IMR-90 (cell line): ENCODE results near the gene SLC23A3. TPM values are rescaled to one million over a fixed set of nuclear protein-coding genes. Genes with fewer than 3 reads are reported as not detected.

ENCODE experiments used
- ATAC-seq: fragments of 200-7000 bp; cut with Tn5 transposase; 2 replicates; pipeline ENCODE4 v1.9.1; 2020; ENCODE audit warnings: low read depth, mild to moderate bottlenecking, moderate library complexity
- BruUV-seq: library from RNA; stranded (reverse); fragments of 400-500 nt; replicated peaks from 2 replicates; lab custom pipeline; 2021; lab: Mats Ljungman, UMichigan
- CTCF ChIA-PET: fragments of 300-600 bp; formaldehyde crosslinking; extraction: SDS; loops from one replicate; lab custom pipeline; 2021; ENCODE audit warnings: antibody characterized with exemption; lab: Yijun Ruan, JAX
- POLR2A ChIA-PET: fragments of 300-600 bp; sonication (Branson Sonifier 250); formaldehyde crosslinking; loops from one replicate; lab custom pipeline; 2022; ENCODE audit warnings: antibody characterized with exemption; ENCODE audit not compliant: unreplicated experiment; lab: Charles Lee
- DNase-seq: peaks from one replicate; pipeline ENCODE4 v3.0.0; 2013
- H2AFZ ChIP-seq: replicated peaks from 2 replicates; pipeline ENCODE3; 2013; ENCODE audit warnings: low read length, mild to moderate bottlenecking; ENCODE audit not compliant: poor library complexity
- H2AK5ac ChIP-seq: 2 replicates; pipeline ENCODE4 v1.6.1; 2013; ENCODE audit warnings: low read depth, low read length, inconsistent platforms
- H2AK9ac ChIP-seq: replicated peaks from 2 replicates; pipeline ENCODE3; 2013; ENCODE audit warnings: mild to moderate bottlenecking, low read depth, low read length, moderate library complexity; ENCODE audit not compliant: poor library complexity
- H2BK120ac ChIP-seq: 2 replicates; pipeline ENCODE4 v1.6.1; 2013; ENCODE audit warnings: low read depth, low read length, inconsistent platforms
- H2BK15ac ChIP-seq: 3 replicates; pipeline ENCODE4 v1.6.1; 2013; ENCODE audit warnings: low read depth, low read length, inconsistent platforms
- H2BK20ac ChIP-seq: 2 replicates; pipeline ENCODE4 v1.6.1; 2013; ENCODE audit warnings: low read depth, mild to moderate bottlenecking, inconsistent platforms, low read length, moderate library complexity
- H2BK5ac ChIP-seq: 2 replicates; pipeline ENCODE4 v1.6.1; 2013; ENCODE audit warnings: mild to moderate bottlenecking, low read depth, low read length, inconsistent platforms; ENCODE audit not compliant: poor library complexity, severe bottlenecking
- H3K14ac ChIP-seq: replicated peaks from 2 replicates; pipeline ENCODE4 v1.6.1; 2013; ENCODE audit warnings: low read depth, low read length, inconsistent platforms
- H3K18ac ChIP-seq: 2 replicates; pipeline ENCODE4 v1.6.1; 2013; ENCODE audit warnings: low read depth, low read length, control low read depth
- H3K23ac ChIP-seq: 2 replicates; pipeline ENCODE4 v1.6.1; 2013; ENCODE audit warnings: low read depth, low read length, inconsistent platforms
- H3K27ac ChIP-seq: 2 replicates; pipeline ENCODE4 v1.5.1; 2013; ENCODE audit warnings: mild to moderate bottlenecking, control low read depth, low read length; ENCODE audit not compliant: insufficient read depth
- H3K27me3 ChIP-seq: 2 replicates; pipeline ENCODE4 v1.6.1; 2013; ENCODE audit warnings: low read length; ENCODE audit not compliant: control insufficient read depth, insufficient read depth
- H3K36me3 ChIP-seq: 2 replicates; pipeline ENCODE4 v1.6.1; 2013; ENCODE audit warnings: low read length, mixed read lengths; ENCODE audit not compliant: control insufficient read depth, insufficient read depth
- H3K4ac ChIP-seq: 2 replicates; pipeline ENCODE4 v1.6.1; 2013; ENCODE audit warnings: low read depth, low read length, inconsistent platforms
- H3K4me1 ChIP-seq: 2 replicates; pipeline ENCODE4 v1.6.1; 2013; ENCODE audit warnings: low read length, mixed read lengths; ENCODE audit not compliant: control insufficient read depth, insufficient read depth
- H3K4me2 ChIP-seq: 2 replicates; pipeline ENCODE4 v1.6.1; 2013; ENCODE audit warnings: low read depth, mild to moderate bottlenecking, control low read depth, low read length, moderate library complexity
- H3K4me3 ChIP-seq: 2 replicates; pipeline ENCODE4 v1.5.1; 2013; ENCODE audit warnings: low read depth, mild to moderate bottlenecking, control low read depth, low read length, moderate library complexity; ENCODE audit not compliant: insufficient read depth
- H3K56ac ChIP-seq: 2 replicates; pipeline ENCODE4 v1.6.1; 2013; ENCODE audit warnings: low read length, inconsistent platforms; ENCODE audit not compliant: insufficient read depth; ENCODE audit errors: extremely low read depth
- H3K79me1 ChIP-seq, 2 experiments: 2 replicates each; pipeline ENCODE4 v1.6.1; 2013; ENCODE audit warnings: low read length in 2 of 2, inconsistent platforms in 1 of 2, low read depth in 1 of 2
- H3K9ac ChIP-seq: 2 replicates; pipeline ENCODE4 v1.6.1; 2013; ENCODE audit warnings: low read depth, low read length, control low read depth
- H3K9me1 ChIP-seq: 2 replicates; pipeline ENCODE4 v1.6.1; 2013; ENCODE audit warnings: low read length, inconsistent platforms; ENCODE audit not compliant: insufficient read depth
- H3K9me3 ChIP-seq: 2 replicates; pipeline ENCODE4 v1.6.1; 2013; ENCODE audit warnings: low read length; ENCODE audit not compliant: control insufficient read depth, insufficient read depth
- H4K20me1 ChIP-seq: 2 replicates; pipeline ENCODE4 v1.6.1; 2013; ENCODE audit warnings: low read length, inconsistent platforms; ENCODE audit not compliant: insufficient read depth
- H4K5ac ChIP-seq: 2 replicates; pipeline ENCODE4 v1.6.1; 2013; ENCODE audit warnings: mild to moderate bottlenecking, low read depth, low read length, control low read depth
- H4K8ac ChIP-seq, 2 experiments: 2 replicates each; pipeline ENCODE4 v1.6.1; 2013; ENCODE audit warnings: low read depth in 2 of 2, low read length in 2 of 2, control low read depth in 1 of 2, inconsistent platforms in 1 of 2
- H4K91ac ChIP-seq: 2 replicates; pipeline ENCODE4 v1.6.1; 2013; ENCODE audit warnings: low read depth, low read length, inconsistent platforms; ENCODE audit not compliant: insufficient read depth
- MXI1 ChIP-seq: IDR thresholded peaks from 2 replicates; pipeline ENCODE4 v1.6.1; 2012; ENCODE audit warnings: low read depth, mild to moderate bottlenecking, low read length, moderate library complexity, borderline replicate concordance
- POLR2A ChIP-seq: IDR thresholded peaks from 2 replicates; pipeline ENCODE4 v1.6.1; 2012; ENCODE audit warnings: mild to moderate bottlenecking, low read depth, low read length
- USF2 ChIP-seq: fragments of 150-350 bp; IDR thresholded peaks from 2 replicates; pipeline ENCODE4 v1.6.1; 2017; ENCODE audit warnings: mild to moderate bottlenecking, antibody characterized with exemption, low read length, low read depth
- WGBS, 2 experiments: methylation state at CpG; one replicate each; pipeline versions ENCODE4 v1.1.5 to v1.1.7; 2013; ENCODE audit warnings: missing lambda C conversion rate in 2 of 2; ENCODE audit not compliant: insufficient read length in 1 of 2; ENCODE audit errors: extremely low coverage in 2 of 2; 5-methylcytosine and 5-hydroxymethylcytosine counted together
- dilution Hi-C: fragments of 300-500 bp; cut with HindIII; formaldehyde crosslinking; loops from one replicate; pipeline ENCODE4 v1.14.3; 2018; ENCODE audit warnings: low sequenced_read_pairs; ENCODE audit not compliant: unreplicated experiment
- in situ Hi-C: fragments of 300-500 bp; cut with MboI; formaldehyde crosslinking; loops from 3 replicates; pipeline ENCODE4 v1.14.3; 2019; ENCODE audit warnings: low sequenced_read_pairs, inconsistent platforms, mixed read lengths
- intact Hi-C: fragments of 100-400 bp; cut with micrococcal nuclease; formaldehyde crosslinking; loops from 2 replicates; pipeline ENCODE4 v1.10.0; 2022
- polyA plus RNA-seq, 3 experiments: library from polyadenylated mRNA; depleted of rRNA; stranded (reverse); fragments of >200 nt; gene quantifications; 2 replicates each; pipeline ENCODE4 v1.2.3, GENCODE V29; 2012; ENCODE audit warnings: low replicate concordance in 1 of 3
- total RNA-seq: library from RNA; depleted of rRNA; stranded (reverse); fragments of >200 nt; gene quantifications from 2 replicates; pipeline ENCODE4 v1.2.3, GENCODE V29; 2012

Gene SLC23A3
- total and polyA plus RNA-seq, 2 of the 4 experiments (the other 2 are of a cell fraction), result 0.18 to 0.65 TPM

GRCh38 chr2:219131327-219131726, 38.5 kb downstream of the SLC23A3 start:
- H3K9me3 ChIP-seq, result no peaks in the 10 kb centered on the region
- no peaks in the 10 kb centered on the region for H3K36me3 ChIP-seq
- H2BK120ac ChIP-seq, result no peak overlapping the region
- no peak overlapping the region for H3K23ac ChIP-seq
- H2BK20ac ChIP-seq, result no peak overlapping the region
- H4K8ac ChIP-seq, result no peak overlapping the region
- no peak overlapping the region for H3K4me3 ChIP-seq
- no peak overlapping the region for H3K4me2 ChIP-seq
- no peak overlapping the region for H3K27ac ChIP-seq
- no CpG with 5 or more reads among the region's 3 CpGs for WGBS, 2 experiments
- no peak overlapping the region for H2AK9ac ChIP-seq
- DNase-seq (no peak), ATAC-seq (no peak)
- no peaks in the 10 kb centered on the region; a peak in 1 of 4 replicates for H3K79me1 ChIP-seq
- in situ Hi-C loops (no loop called here), dilution Hi-C loops (no loop called here), intact Hi-C loops (no loop called here)
- no peak overlapping the region for H3K14ac ChIP-seq
- H2AK5ac ChIP-seq, result no peak overlapping the region
- H3K18ac ChIP-seq, result no peak overlapping the region
- H2AFZ ChIP-seq, result no peak overlapping the region
- no peak overlapping the region for H3K4ac ChIP-seq
- no peaks in the 10 kb centered on the region; the same call in 1 of the 2 replicates for H3K4me1 ChIP-seq
- H3K9me1 ChIP-seq, result no peaks in the 10 kb centered on the region
- H2BK15ac ChIP-seq, result no peak overlapping the region
- no peak overlapping the region for H4K5ac ChIP-seq
- H2BK5ac ChIP-seq, result no peak overlapping the region
- no peak for TF ChIP-seq USF2
- no peak for TF ChIP-seq POLR2A
- TF ChIP-seq MXI1, result no peak
- BruUV-seq, result no TSS peak
- POLR2A ChIA-PET, result no interaction called here
- H3K56ac ChIP-seq, result no peak overlapping the region
- no peaks in the 10 kb centered on the region for H3K27me3 ChIP-seq
- CTCF ChIA-PET, result interaction anchor here (0.9 kb wide), 1 partner anchor 59 kb away, joined by 3 read pairs; no protein-coding TSS in a partner anchor
- H3K9ac ChIP-seq, result no peak overlapping the region
- H4K91ac ChIP-seq, result no peak overlapping the region
- H4K20me1 ChIP-seq, result no peaks in the 10 kb centered on the region
